Psoas muscle (tissue), 8 donors: ENCODE results near the gene LRRK1. TPM values are rescaled to one million over a fixed set of nuclear protein-coding genes. Genes with fewer than 3 reads are reported as not detected.

Source experiments
- ATAC-seq, 4 donors: fragments of 200-7000 bp; cut with Tn5 transposase; one replicate each; pipeline ENCODE4 v1.9.1; 2020; ENCODE audit warnings: moderate library complexity in 3 of 4, mild to moderate bottlenecking in 2 of 4
- DNase-seq, 2 donors: peaks; one replicate each; pipeline ENCODE4 v3.0.0-alpha.2; 2020
- H3K27ac ChIP-seq: fragments of 200-600 bp; one replicate; pipeline ENCODE4 v1.8.0; 2022
- H3K27me3 ChIP-seq, 3 donors: fragments of 200-600 bp in 1 of 3; one replicate each; pipeline versions ENCODE4 v1.6.1 to v1.8.0; 2013 to 2022; ENCODE audit warnings: low read length in 2 of 3, mild to moderate bottlenecking in 2 of 3, moderate library complexity in 1 of 3; ENCODE audit not compliant: insufficient read depth in 3 of 3
- H3K36me3 ChIP-seq, 2 donors: fragments of 200-600 bp in 1 of 2; one replicate each; pipeline versions ENCODE4 v1.6.1 to v1.8.0; 2013 to 2022; ENCODE audit warnings: low read depth in 1 of 2, mild to moderate bottlenecking in 1 of 2, moderate library complexity in 1 of 2; ENCODE audit not compliant: insufficient read depth in 1 of 2
- H3K4me1 ChIP-seq: fragments of 200-600 bp; one replicate; pipeline ENCODE4 v1.8.0; 2022
- H3K4me3 ChIP-seq: fragments of 200-600 bp; one replicate; pipeline ENCODE4 v1.8.0; 2022; ENCODE audit warnings: mild to moderate bottlenecking
- H3K9me3 ChIP-seq: fragments of 200-600 bp; one replicate; pipeline ENCODE4 v1.8.0; 2022
- WGBS, 3 donors: extraction: QIAGEN DNeasy Blood & Tissue Kit; methylation state at CpG; one replicate each; pipeline versions ENCODE4 v1.1.6 to v1.1.7; 2013; 5-methylcytosine and 5-hydroxymethylcytosine counted together
- intact Hi-C, 2 donors: fragments of 100-400 bp; cut with DNase I; formaldehyde crosslinking; loops; one replicate each; pipeline versions ENCODE4 v1.11.0 to v1.14.2; 2022
- polyA plus RNA-seq, 3 donors: library from polyadenylated mRNA; stranded (reverse); fragments of 200-250 nt; gene quantifications; one replicate each; pipeline ENCODE4 v1.2.3, GENCODE V29; 2013
- total RNA-seq, 4 donors: library from RNA; stranded (reverse); fragmentation: NEBNext Ultra II Directional in 2 of 4; extraction: Animal tissue kit (Norgen Biotek cat#: 25700) in 2 of 4; gene quantifications; one replicate each; pipeline versions ENCODE4 v1.2.1 to v1.2.4, GENCODE V29; 2021 to 2023
- TF ChIP-seq, protein P1 (sequence below): fragments of 200-600 bp; IDR thresholded peaks from one replicate; pipeline ENCODE4 v1.8.0; 2022; ENCODE audit warnings: antibody characterized with exemption
- donor health status: healthy with polysubstance abuse.
- donor health status: DM: no; HTN: no; CAD: no; lungs with moderate emphysema.
- donor health status: Bipolar disorder and iron deficiency.
- donor health status: healthy.
- donor health status: DM: yes; HTN: yes; CAD: no.
- donor health status: DM: no; HTN: no; CAD: no.
- donor health status: DM: no; HTN: no; CAD: no.
- donor health status: DM: yes; HTN: yes; CAD: no.

The LRRK1 gene
- total and polyA plus RNA-seq, 7 donors: 0.91 to 7.6 (median 2.6) TPM

- 87 to 91% (median 88%) methylated on average over 9 of the region's 9 CpGs for WGBS, 3 donors
- H3K4me1 ChIP-seq: peaks cover 11% of the 10 kb centered on the region
- H3K36me3 ChIP-seq: no peaks in the 10 kb centered on the region
- ATAC-seq (no peak), DNase-seq (no peak)
- intact Hi-C loops: loop anchor here (2.0 to 5.0 kb wide), 2 partner anchors 73 to 165 kb away; no protein-coding TSS in a partner anchor
- no peaks in the 10 kb centered on the region for H3K27me3 ChIP-seq
- no peak overlapping the region for H3K4me3 ChIP-seq
- H3K27ac ChIP-seq: no peak overlapping the region
- TF ChIP-seq, protein P1, sequence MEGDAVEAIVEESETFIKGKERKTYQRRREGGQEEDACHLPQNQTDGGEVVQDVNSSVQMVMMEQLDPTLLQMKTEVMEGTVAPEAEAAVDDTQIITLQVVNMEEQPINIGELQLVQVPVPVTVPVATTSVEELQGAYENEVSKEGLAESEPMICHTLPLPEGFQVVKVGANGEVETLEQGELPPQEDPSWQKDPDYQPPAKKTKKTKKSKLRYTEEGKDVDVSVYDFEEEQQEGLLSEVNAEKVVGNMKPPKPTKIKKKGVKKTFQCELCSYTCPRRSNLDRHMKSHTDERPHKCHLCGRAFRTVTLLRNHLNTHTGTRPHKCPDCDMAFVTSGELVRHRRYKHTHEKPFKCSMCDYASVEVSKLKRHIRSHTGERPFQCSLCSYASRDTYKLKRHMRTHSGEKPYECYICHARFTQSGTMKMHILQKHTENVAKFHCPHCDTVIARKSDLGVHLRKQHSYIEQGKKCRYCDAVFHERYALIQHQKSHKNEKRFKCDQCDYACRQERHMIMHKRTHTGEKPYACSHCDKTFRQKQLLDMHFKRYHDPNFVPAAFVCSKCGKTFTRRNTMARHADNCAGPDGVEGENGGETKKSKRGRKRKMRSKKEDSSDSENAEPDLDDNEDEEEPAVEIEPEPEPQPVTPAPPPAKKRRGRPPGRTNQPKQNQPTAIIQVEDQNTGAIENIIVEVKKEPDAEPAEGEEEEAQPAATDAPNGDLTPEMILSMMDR: no peak
- no peaks in the 10 kb centered on the region for H3K9me3 ChIP-seq
Observed at GRCh38 chr15:101089579-101090427, 170.6 kb downstream of the LRRK1 start.

- Histone ChIP-seq H3K36me3 (no peaks in the 10 kb centered on the region), H3K4me3 (no peak overlapping the region), H3K9me3 (no peaks in the 10 kb centered on the region), H3K27me3 (no peaks in the 10 kb centered on the region), H3K27ac (no peak overlapping the region), H3K4me1 (peaks cover 11% of the 10 kb centered on the region)
- 95 to 100% (median 97%) methylated on average over 2 of the region's 2 CpGs for WGBS, 3 donors
- TF ChIP-seq, protein P1: no peak
- no peak for DNase-seq
- intact Hi-C loops: no loop called here
- no peak for ATAC-seq
Observed at GRCh38 chr15:101090428-101090790, 171.3 kb downstream of the LRRK1 start.

DNA sequence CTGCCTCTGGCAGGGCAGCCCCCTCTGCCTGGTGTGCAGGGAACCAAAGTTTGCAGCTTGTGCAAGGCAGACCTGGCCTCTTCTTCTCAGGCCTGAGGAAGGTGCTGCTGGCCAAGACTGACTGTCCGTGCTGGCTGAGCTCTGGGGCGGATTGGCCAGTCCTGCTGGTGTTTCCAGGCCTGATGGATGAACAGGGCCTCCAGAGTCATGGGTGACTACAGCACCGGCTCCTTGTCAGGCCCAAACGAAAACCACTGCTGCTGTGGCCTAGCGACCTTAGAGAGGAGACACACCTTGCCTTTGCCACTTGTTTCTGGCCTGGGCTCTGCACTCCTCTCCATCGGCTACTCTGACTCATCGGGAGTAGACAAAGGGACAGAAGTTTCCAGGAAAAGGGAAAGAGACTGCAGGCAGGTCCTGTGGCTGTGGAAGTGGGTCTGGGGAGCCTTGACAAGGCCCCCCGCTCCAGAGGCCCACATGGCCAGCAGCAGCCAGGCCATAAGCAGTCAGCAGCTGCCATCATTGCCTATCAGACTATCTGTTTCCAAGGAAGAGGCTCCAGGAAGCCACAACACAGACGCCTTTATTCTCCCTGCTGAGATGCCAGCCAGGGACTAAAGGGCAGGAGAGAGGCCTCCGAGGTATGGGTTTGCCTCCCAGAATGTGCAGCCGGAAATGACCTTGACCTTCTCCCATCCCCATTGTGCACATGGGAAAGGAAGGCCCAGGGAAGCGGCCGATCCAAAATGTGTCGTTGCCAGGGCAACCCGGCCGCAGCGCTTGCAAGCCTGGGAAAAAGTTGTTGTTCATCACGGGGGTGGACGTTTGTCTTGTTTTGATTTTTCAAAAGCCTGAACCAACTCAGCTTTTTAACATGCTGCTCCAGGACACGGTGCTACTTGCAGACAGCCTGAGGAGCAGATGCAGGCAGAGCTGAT is 172.2 kb downstream of the LRRK1 start:
- H3K4me3 ChIP-seq: no peak overlapping the region
- TF ChIP-seq, protein P1: no peak
- intact Hi-C loops: loop anchor here in 1 of 2 donors (1.0 kb wide), 1 partner anchor 167 kb away; no protein-coding TSS in a partner anchor

DNA sequence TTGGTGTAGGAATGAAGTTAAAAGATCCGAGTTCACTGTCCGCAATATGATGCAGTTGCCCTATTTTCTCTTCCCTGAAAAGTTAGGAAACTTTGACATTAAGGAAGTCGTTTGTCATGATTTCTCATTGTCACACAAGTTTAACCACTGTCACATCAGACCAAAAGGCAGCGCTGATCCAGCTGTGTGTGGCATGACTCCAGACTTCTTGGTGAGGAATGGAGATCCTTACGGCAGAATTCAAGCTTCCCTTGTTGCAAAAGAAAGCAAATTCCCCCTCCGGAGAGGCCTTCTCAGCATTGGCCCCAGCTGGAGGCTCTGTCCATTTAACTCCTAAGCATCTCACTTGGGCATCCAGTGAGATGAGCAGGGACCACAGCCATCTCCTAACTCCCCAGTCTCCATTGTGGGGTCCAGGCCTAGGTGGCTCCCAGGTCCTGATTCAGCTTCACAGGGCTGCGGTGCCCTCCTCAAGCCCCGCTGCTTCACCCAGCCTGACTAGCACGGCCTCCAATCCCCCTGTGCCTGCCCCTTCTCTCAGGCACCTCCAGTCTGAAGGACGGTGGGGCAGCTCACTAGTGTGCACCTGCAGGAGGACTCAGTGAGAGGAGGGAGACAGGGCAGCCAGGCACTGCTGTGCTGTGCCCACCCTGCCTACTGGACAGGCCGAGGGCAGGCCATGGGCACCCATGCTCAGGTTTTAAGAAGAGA is 173.2 kb downstream of the LRRK1 start:
- intact Hi-C loops: no loop called here
- Histone ChIP-seq H3K36me3 (no peaks in the 10 kb centered on the region), H3K9me3 (no peaks in the 10 kb centered on the region), H3K4me1 (peaks cover 11% of the 10 kb centered on the region), H3K27ac (peak overlapping the region; percentile 60), H3K27me3 (no peaks in the 10 kb centered on the region), H3K4me3 (no peak overlapping the region)
- 70 to 72% (median 71%) methylated on average over 11 of the region's 11 CpGs for WGBS, 3 donors
- TF ChIP-seq, protein P1: no peak
- no peak for DNase-seq
- ATAC-seq: no peak

More for the DNA sequence above, 172.2 kb downstream of the LRRK1 start:
- DNase-seq: peak in 1 of 2 donors; percentile 58
- Histone ChIP-seq H3K27ac (peak overlapping the region; percentile 60), H3K9me3 (no peaks in the 10 kb centered on the region), H3K4me1 (peaks cover 11% of the 10 kb centered on the region), H3K36me3 (no peaks in the 10 kb centered on the region), H3K27me3 (no peaks in the 10 kb centered on the region)
- ATAC-seq: peak in 1 of 4 donors; percentile 18
- 42 to 45% (median 43%) methylated on average over 20 of the region's 20 CpGs for WGBS, 3 donors
